Epidermal melanocyte (primary cell): Measurements from ENCODE around the gene ADM2.
"Not testable (repeated sequence)": the region's sequence is repeated elsewhere in the genome, so short reads cannot be mapped to it uniquely, and the experiment has no call there.

ENCODE experiments used
- DNase-seq: peaks from one replicate; pipeline ENCODE4 v3.0.0; 2011; ENCODE audit warnings: low spot score; ENCODE audit not compliant: insufficient read length

The ADM2 gene

DNA sequence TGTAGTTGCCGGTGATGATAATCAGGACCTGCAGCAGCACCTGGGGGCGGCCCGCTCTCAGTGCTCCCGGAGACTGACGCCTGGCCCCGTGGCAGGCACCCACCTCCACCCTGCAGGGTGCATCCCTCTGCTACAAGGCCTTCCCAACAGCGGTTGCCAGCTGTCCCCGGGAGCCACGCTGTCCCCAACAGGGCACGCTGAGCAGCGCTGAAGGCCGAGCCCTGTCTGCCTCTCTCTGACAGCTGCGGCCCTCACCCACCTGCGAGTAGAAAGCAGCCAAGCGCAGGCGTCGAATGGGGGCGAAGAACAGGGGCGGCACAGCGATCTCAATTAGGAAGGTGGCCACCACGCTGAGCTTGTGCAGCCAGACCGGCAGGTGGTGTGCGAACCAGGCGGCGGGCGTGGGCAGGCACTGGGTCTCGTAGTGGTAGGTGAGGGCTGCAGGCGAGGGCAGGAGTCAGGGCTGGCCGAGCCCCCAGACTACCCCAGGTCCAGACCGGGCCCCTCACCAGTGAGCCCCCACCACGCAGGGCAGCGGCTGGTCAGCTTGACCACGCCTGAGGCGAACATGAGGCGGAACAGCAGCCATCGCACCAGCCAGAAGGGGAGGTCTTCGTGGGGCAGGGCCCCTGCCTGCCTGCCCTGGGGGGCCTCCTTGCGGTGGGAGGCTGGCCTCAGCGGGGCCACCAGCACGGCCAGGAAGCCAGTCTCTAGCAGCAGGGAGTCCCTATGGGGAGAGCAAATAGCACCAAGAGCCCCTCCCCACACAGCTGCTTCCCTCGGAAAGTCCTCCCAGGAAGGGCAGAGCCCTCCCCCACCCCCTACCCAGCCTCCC lies 24.6 kb downstream of the ADM2 start:
- no peak for DNase-seq

DNA sequence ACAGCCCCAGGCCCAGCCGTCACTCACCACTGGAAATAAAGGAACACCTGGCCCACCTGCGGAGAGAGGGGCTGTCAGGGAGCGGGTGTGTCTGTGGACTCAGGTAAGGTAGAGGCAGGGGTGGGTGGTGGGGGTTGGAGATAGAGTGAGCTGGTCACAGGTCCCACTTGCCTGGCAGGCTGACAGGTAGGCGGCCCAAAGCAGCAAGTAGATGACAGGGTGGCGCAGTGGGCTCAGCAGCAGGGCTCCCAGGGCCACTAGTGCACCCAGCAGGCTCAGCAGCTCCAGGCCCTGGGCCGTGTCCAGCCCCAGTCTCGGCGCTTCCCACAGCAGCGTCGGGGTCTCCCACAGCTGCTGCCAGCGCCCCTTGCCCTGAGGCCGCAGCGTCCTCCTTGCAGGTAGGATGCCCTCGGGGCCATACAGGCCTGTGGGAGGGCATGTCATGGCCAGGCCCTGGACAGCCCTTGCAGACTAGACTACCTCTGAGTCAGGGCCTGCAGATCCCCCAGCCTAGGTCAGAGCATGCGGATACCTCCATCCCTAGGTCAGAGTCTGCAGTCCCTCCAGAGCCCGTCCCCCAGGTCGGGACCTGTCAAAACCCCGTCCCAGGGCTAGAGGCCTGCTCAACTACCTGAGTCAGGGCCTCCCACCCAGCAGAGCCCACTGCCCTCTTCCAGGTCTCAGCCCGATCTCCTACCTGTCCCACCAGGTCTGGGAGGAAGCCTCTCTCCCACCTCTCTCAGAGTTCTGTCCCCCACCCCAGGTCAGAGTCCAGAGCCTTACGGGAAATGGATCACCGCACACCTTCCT lies 25.5 kb downstream of the ADM2 start:
- no peak for DNase-seq

DNA sequence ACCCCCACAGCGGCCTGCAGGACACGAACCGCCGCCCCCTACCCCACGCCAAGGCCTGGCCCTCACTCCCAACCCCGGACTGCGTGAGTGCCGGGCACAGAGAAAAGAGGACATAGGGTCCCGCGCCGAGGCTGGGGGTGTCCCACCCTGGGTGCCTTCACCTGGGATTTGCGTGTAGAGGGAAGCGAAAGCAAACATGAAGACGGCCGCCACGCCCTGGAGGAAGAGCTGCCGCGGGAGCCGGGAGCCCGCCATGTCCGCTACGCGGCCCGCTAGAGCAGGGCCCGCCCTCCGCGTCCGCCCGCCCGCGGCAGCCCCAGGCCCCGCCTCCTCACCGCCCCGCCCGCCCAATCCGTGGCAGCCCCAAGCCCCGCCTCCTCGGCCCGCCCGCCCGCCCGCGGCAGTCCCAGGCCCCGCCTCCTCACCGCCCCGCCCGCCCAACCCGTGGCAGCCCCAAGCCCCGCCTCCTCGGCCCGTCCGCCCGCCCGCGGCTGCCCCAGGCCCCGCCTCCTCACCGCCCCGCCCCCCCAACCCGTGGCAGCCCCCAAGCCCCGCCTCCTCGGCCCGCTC lies 26.2 kb downstream of the ADM2 start, which contains the start of gene LMF2:
LMF2 (minus strand) TSS at position 282 of the 570 bp plus-strand sequence; CDS start at position 255, 27 bp downstream.
- DNase-seq: peak; percentile 94

DNA sequence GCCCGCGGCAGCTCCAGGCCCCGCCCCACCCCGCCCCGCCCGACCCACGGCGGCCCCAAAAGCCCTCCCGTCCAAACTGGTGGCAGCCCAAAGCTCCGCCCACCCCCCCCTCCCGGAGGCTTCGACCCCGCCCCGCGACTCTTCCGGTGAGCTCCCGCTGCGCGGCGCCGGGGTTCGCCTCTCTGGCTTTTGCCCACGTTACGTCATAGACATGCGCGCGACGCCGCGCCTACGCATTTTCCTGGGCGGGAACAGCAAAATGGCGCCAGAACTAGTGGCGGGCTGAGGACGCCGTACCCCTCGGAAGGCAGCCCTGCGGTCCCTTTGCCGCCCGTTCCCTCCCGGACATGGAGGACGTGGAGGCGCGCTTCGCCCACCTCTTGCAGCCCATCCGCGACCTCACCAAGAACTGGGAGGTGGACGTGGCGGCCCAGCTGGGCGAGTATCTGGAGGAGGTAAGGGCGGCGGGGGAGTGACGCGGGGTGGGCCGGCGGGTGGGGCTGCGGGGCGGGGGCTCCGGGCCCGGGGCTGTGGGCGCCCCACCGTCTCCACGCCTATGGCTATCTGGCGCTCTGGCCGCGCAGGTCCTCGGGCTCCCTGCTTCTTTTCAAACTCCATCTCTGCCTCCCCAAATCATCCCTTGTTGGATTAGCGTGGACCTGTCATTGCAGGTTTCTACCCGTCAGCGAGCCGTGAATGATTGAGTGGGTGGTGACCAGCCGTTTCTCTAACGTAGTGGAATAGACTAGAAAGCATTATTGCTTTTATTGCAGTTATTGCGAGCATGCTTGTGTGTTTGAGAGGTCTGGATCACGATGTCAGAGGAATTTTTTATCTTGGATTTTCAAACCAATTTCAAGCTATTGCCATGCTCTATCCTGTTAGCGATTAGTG lies 26.9 kb downstream of the ADM2 start, which contains the start of gene NCAPH2:
NCAPH2 (plus strand) TSS at position 234 of the 894 bp plus-strand sequence; CDS start at position 348, 114 bp downstream.
- peak; percentile 100 for DNase-seq

DNA sequence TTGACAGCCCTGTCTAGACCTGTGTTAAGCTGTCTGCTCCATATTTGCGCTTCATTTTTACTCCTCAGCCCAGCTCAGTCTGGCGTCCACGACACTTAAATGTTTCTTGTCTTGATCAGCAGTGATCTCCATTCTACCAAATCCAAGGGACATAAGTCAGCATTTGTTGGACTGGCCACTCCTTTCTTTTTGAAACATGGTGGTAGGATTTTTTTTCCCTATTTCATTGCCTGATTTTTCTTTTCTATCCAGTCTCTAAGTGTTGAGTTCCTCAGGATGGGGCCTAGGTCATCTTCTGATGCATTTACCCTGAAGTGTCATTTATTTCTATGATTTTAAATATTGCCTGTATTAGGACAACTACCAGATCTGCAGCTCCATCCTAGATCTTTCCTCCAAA lies 27.6 kb downstream of the ADM2 start:
- DNase-seq: no peak

DNA sequence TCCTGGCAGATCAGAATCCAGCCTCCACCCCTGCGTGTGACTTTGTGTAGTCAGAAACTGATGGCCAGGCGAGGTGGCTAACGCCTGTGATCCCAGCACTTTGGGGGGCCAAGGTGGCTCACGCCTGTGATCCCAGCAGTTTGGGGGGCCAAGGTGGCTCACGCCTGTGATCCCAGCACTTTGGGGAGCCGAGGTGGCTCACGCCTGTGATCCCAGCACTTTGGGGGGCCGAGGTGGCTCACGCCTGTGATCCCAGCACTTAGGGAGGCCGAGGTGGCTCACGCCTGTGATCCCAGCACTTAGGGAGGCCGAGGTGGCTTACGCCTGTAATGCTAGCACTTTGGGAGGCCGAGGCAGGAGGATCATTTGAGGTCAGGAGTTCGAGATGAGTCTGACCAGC lies 31.8 kb downstream of the ADM2 start:
- DNase-seq: no peak

GRCh38 chr22:50516068-50516467 lies 34.7 kb downstream of the ADM2 start:
- DNase-seq: peak; percentile 4

GRCh38 chr22:50516891-50517290 lies 35.5 kb downstream of the ADM2 start:
- DNase-seq: peak; percentile 5

DNA sequence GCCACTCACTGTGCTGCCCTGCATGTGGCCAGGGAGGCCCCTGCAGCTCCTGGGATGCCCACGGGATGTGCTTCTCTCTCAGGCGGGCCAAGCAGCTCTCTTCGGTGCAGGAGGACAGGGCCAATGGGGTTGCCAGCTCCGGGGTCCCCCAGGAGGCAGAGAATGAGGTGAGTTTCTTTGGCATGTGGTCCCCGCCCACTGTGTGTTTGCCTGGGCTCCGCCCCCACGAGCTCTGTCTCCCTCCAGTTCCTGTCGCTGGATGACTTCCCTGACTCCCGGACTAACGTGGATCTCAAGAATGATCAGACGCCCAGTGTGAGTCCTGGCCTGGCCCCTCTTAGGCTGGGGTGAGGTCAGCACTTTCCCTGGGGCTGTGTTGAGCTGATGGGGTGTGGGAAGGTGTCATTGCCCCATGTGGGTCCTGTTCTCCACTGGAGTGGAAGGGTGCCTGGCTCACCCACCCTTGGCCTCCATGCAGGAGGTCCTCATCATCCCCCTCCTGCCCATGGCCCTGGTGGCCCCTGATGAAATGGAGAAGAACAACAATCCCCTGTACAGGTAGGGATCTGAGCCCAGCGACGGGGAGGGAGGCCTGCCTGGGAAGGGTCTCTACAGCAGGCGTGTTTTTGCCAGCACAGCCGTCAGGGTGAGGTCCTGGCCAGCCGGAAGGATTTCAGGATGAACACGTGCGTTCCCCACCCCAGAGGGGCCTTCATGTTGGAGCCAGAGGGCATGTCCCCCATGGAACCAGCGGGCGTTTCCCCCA lies 36.3 kb downstream of the ADM2 start:
- no peak for DNase-seq

DNA sequence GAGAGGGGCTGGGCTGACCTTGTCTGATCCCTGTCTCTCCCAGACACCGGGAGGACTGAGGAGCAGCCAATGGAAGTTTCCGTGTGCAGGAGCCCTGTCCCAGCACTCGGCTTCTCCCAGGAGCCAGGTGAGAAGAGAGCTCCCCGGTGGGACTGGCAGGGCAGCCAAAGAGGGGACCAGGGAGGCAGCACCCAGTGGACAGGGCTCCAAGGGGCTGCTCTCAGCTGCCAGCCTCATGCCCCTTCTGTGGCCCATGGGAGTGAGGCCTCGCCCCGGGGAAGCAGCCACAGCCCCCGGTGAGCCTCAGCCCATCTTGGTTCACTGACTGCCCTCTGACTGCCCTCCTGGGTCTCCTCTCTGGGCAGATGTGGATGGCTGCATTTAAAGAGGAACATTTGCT lies 37.3 kb downstream of the ADM2 start:
- no peak for DNase-seq

- DNase-seq: no peak
Measured at GRCh38 chr22:50519151-50519550, 37.8 kb downstream of the ADM2 start.

GRCh38 chr22:50520184-50520583 lies 38.8 kb downstream of the ADM2 start:
- not testable (repeated sequence) for DNase-seq

DNA sequence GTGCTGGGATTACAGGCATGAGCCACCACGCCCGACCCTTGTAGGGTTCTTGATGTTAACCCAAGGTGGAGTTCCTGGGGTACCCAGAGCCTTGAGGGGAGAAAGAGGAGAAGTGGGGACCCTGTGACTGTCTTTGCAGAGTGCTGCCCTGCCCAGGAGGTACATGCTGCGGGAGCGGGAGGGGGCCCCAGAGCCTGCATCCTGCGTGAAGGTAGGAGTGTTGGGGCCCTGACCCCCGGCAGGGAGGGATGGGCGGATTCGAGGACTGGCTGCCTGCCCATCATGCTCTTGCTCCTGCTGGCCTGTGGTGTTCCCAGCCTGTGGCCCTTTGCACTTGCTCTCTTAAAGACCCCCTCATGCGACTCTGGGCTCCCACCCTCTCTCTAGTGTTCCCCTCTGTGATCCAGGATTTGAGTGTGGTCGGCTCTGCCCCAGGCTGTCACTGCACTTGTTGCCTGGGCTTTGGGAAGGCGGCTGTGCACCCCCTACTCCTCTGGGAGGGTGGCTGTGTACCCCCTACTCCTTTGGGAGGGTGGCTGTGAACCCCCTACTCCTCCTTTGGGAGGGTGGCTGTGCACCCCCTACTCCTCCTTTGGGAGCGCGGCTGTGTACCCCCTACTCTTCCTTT lies 39.6 kb downstream of the ADM2 start:
- peak; percentile 5 for DNase-seq

DNA sequence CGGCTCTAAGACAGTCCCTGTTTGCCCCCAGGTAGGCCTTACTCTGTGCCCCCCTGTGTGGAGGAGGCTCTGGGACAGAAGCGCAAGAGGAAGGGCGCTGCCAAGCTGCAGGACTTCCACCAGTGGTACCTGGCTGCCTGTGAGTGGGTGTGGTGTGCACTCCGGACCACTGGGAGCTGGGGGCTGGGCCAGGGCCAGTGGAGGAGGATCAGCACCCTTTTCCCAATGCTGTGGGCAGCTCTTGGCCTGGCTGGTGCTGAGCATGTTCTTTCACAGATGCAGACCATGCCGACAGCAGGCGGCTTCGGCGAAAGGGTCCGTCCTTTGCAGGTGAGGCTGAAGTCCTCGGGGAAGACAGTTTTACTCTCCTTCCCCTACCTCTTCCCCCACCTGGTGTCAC lies 40.4 kb downstream of the ADM2 start:
- DNase-seq: no peak

- no peak for DNase-seq
Measured at GRCh38 chr22:50522208-50522805, 41.0 kb downstream of the ADM2 start.

- DNase-seq: no peak
Measured at GRCh38 chr22:50522806-50523438, 41.6 kb downstream of the ADM2 start.

DNA sequence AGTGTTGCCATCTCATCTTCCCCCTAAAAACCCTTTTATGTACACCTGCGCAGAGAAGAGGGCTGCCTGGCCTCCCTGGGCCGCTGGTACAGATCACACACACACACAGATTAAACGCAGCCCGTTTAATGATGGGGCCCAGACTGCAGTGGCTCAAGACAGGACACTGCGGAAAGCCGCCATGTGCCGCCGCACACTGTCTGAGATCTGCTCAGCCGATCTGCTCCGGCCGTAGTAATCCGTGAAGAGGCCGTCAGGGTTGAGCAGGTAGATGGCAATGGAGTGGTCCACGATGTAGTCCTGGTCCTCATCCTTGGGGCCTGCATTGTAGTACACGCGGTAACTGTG lies 42.1 kb downstream of the ADM2 start:
- DNase-seq: no peak

- DNase-seq: no peak
Measured at GRCh38 chr22:50523806-50524675, 42.7 kb downstream of the ADM2 start.
